Measurements from ENCODE around the gene NFIB. TPM values are rescaled to one million over a fixed set of nuclear protein-coding genes. Genes with fewer than 3 reads are reported as not detected.

Gene NFIB
- total RNA-seq, result 115 TPM

GRCh38 chr9:14313951-14314423 lies at the start of gene NFIB:
NFIB (minus strand) TSS chr9:14314141; CDS start chr9:14313511, 630 bp downstream.

